GM10248 (cell line): ENCODE results near the gene ZNF418.
A peak's percentile ranks its signal among the peaks of the same experiment; 100 is the strongest.
"Not testable (repeated sequence)": the region's sequence is repeated elsewhere in the genome, so short reads cannot be mapped to it uniquely, and the experiment has no call there.

ENCODE experiments used
- CTCF ChIA-PET: fragments of 300-600 bp; sonication (Branson Sonifier 250); formaldehyde crosslinking; extraction: SDS; loops from one replicate; lab custom pipeline; 2021; ENCODE audit warnings: antibody characterized with exemption; lab: Yijun Ruan, JAX
- POLR2A ChIA-PET: fragments of 350-650 bp; sonication (Branson Sonifier 250); formaldehyde crosslinking; extraction: SDS; loops from one replicate; lab custom pipeline; 2020; ENCODE audit warnings: antibody characterized with exemption; lab: Yijun Ruan, JAX
- DNase-seq: peaks from one replicate; pipeline ENCODE4 v3.0.0; 2012; ENCODE audit errors: extremely low spot score
- CTCF ChIP-seq: IDR thresholded peaks from 2 replicates; pipeline ENCODE4 v1.5.1; 2012; ENCODE audit warnings: mild to moderate bottlenecking, low read depth; ENCODE audit errors: extremely low read depth, missing control alignments, control extremely low read depth

ZNF418 gene

GRCh38 chr19:57927587-57927986 is 7.6 kb downstream of the ZNF418 start:
- ChIA-PET POLR2A (no interaction called here), CTCF (no interaction called here)
- no peak for TF ChIP-seq CTCF
- DNase-seq: no peak

DNA sequence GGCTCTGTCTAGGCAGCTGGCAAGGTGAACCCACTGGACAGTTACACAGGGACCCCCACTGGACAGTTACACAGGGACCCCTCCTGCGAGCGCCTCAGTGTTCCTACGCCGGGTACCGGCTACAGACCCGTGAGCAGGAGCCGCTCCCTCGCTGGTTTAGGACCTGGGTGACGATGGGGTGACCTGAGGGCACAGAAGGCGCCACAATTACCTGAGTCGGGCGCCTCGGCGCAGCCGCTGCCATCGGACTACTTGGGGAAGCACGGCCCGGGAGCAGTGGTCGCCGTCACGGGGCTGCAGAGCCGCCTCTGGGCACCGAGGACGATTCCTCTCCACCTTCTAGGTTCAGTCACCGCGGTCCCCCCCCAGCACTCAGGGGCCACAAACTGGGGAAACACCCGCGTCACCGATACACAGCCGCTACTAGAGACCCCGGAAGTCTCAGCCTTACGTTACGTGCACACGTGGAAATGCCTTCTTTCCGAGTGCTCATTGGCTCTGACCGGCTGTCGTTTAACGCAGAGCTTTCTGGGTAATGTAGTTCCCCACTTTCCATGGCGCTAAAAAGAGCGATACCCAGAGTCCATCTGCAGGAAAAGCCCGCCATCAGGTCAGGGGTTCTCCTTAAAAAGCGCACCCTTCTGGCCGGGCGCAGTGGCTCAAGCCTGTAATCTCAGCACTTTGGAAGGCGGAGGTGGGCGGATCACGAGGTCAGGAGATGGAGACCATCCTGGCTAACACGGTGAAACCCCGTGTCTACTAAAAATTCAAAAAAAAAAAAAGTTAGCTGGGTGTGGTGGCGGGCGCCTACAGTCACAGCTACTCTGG is 18.8 kb downstream of the ZNF418 start, which contains the start of gene ZNF417:
ZNF417 (minus strand) TSS at position 425 of the 828 bp plus-strand sequence; CDS start at position 244, 181 bp downstream.
- CTCF ChIA-PET: interaction anchor here (0.9 to 1.5 kb wide), 2 partner anchors 8 to 28 kb away, joined by 3 read pairs; no protein-coding TSS in a partner anchor
- TF ChIP-seq CTCF: peak; percentile 61
- POLR2A ChIA-PET: not testable (repeated sequence)
- peak; percentile 90 for DNase-seq

DNA sequence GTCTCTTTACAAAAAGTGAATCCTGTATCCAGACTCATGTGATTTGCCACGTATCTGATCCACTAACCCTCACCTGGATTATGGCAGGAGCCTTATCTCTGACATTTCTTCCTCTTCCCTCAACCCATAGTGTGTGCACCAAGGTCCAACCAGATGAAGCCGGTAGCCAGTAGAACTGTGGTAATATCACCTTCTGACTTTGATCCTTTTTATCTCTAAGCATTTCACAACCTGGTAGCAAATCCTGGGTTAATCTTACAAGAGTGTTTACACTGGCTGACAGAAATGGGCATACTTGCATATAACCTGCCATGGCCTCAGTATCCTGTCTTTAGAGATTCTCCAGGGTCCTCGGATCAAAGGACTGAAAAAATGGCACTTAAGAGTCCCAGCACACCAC is 20.7 kb downstream of the ZNF418 start:
- ChIA-PET POLR2A (no interaction called here), CTCF (no interaction called here)
- no peak for TF ChIP-seq CTCF

DNA sequence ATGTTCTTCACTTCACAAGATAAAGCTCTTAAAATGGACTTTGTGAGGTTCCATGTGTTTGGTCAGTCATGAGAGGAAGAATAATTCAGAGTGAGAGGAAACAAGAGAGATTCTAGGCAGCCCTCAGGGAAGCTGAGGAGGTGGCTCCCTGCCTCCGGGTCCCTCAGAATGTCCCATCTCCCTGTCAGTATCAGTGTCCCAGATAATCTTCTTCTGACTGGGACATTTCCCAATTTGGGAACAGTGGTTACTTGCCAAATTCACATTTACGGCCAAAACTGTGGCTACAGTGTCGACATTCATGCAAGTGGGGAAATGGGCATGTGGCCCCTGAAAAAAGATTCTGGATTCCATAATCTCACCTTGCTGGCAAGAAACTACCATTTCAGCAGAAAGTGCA is 27.8 kb downstream of the ZNF418 start:
- ChIA-PET POLR2A (no interaction called here), CTCF (interaction anchor here (1.0 kb wide), 1 partner anchor 9 kb away, joined by 3 read pairs; the partner anchor contains the start of gene ZNF417)
- no peak for TF ChIP-seq CTCF
- no peak for DNase-seq

More for the DNA sequence above, 20.7 kb downstream of the ZNF418 start:
- no peak for DNase-seq

GRCh38 chr19:57905258-57905657 is 29.9 kb downstream of the ZNF418 start:
- CTCF ChIA-PET: interaction anchor here (0.9 to 2.7 kb wide), 2 partner anchors 17 to 85 kb away, joined by 3 to 8 read pairs; partner anchors contain the start of gene ZNF814
- POLR2A ChIA-PET: no interaction called here
- TF ChIP-seq CTCF: no peak
- no peak for DNase-seq

GRCh38 chr19:57903618-57904184 is 31.5 kb downstream of the ZNF418 start:
- no peak for TF ChIP-seq CTCF
- CTCF ChIA-PET: interaction anchor here (1.2 to 2.7 kb wide), 2 partner anchors 15 to 103 kb away, joined by 3 to 8 read pairs; partner anchors contain the start of gene ZNF814
- DNase-seq: no peak
- POLR2A ChIA-PET: no interaction called here
